AG08395 (cell line): Measurements from ENCODE around the gene PCDHA1.

Source experiments
- DNase-seq: peaks from one replicate; pipeline ENCODE4 v3.0.0; 2012; ENCODE audit warnings: mixed read lengths, low spot score

PCDHA1 gene

DNA sequence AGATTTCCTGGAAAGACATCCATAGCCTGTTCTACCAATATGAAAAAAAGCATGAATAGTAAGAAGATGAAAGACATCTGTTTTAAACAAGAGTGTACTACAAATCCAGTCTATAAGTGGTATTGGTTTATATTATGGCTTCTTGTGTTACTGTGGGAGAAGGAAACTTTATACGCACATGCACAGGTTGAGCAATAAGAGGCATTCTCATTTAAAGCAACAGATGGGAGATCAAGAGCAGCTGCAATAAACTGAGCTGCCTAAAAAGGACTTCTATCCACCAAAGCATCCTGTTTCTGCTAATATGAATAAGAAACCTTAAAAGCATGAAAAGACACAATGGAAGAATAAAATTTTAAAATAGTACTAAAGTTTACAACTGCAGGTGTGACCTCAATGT, 256.6 kb downstream of the PCDHA1 start:
- no peak for DNase-seq

DNA sequence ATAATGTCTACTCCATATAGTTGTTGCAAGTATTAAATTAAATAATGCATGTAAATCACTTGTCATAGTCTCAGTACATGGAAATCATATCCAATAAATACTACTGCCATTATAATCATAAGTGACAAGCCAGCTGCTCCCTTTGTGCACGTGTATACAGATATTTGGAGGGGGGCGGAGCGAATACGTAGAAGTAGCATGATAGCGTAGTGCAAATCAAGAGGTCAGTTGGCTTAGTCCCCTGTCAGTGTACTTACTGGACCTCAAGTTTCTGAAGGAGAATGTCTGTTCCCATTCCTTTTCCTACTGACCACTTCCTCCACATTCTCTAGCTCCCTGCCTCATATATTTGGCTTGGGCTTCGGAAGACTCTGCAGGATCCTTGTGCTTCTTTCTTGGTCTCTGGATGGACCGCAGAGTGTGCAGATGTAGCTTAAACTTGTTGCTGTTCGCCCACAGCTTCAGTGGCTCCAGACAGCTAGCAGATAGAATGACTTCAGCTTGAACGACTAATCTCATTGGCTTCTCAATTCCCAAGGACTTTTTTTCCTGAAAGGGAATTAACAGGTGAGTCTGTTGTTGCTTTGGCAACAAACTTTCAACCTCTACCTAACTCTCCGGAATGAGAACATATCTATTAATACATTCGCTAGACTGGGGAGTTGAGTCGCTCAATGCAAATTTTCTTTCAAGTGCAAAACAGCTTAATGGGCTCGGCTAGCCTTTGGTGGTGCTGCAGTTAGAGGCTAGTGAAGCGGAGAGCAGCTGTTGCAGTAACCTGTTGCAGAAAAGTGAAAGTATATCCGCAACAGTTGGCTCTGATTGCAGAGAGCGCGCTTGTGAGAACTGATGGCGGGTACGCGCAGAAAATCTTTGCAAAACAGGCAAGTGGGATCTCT, 264.9 kb downstream of the PCDHA1 start, which contains the start of gene PCDHB1:
TSS of gene PCDHB1 (plus strand) at position 753 of the 899 bp plus-strand sequence. CDS start at position 850, 97 bp downstream.
- no peak for DNase-seq

DNA sequence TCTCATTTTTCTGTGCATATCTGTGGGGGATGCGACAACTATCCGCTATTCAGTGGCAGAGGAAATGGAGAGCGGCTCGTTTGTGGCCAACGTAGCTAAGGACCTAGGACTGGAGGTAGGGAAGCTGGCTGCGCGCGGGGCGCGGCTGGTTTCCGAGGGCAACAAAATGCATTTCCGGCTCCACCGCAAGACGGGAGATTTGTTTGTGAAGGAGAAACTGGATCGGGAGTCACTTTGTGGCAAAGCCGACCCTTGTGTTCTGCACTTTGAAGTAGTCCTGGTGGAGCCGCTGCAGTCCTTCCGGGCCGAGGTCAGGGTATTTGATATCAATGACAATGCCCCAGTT, 265.6 kb downstream of the PCDHA1 start:
- DNase-seq, result no peak
